OCI-LY1 (cell line): ENCODE data around the gene NPR1.
"Not testable (repeated sequence)": the region's sequence is repeated elsewhere in the genome, so short reads cannot be mapped to it uniquely, and the experiment has no call there.

Experiments used
- H2AFZ ChIP-seq: fragments of 200-600 bp; sonication (generic), shearing (Covaris generic); 2 replicates; pipeline ENCODE4 v1.6.0; 2014; ENCODE audit warnings: antibody characterized with exemption, mild to moderate bottlenecking, low read length
- H3F3A ChIP-seq: fragments of 200-600 bp; sonication (generic), shearing (Covaris generic); 2 replicates; pipeline ENCODE4 v1.6.0; 2014; ENCODE audit warnings: mild to moderate bottlenecking, antibody characterized with exemption, low read length, moderate library complexity; ENCODE audit not compliant: insufficient read depth
- H3K27ac ChIP-seq: fragments of 200-600 bp; sonication (generic); 2 replicates; pipeline ENCODE4 v1.5.1; 2014; ENCODE audit warnings: low read length, mixed run types, mild to moderate bottlenecking, low read depth; ENCODE audit not compliant: poor library complexity, severe bottlenecking
- H3K27me3 ChIP-seq: fragments of 200-600 bp; sonication (generic); 2 replicates; pipeline ENCODE4 v1.6.0; 2014; ENCODE audit warnings: antibody characterized with exemption, mild to moderate bottlenecking, low read length, moderate library complexity; ENCODE audit not compliant: insufficient read depth
- H3K36me3 ChIP-seq: fragments of 200-600 bp; sonication (generic); 2 replicates; pipeline ENCODE4 v1.6.1; 2014; ENCODE audit warnings: mild to moderate bottlenecking, antibody characterized with exemption, low read length, moderate library complexity, mixed read lengths; ENCODE audit not compliant: insufficient read depth
- H3K4me1 ChIP-seq: fragments of 200-600 bp; sonication (generic); 2 replicates; pipeline ENCODE4 v1.5.1; 2014; ENCODE audit warnings: mild to moderate bottlenecking, low read length, moderate library complexity; ENCODE audit not compliant: insufficient read depth, severe bottlenecking
- H3K4me2 ChIP-seq: fragments of 200-600 bp; sonication (generic), shearing (Covaris generic); 2 replicates; pipeline ENCODE4 v1.6.1; 2014; ENCODE audit warnings: low read length
- H3K4me3 ChIP-seq: fragments of 200-600 bp; sonication (generic); 2 replicates; pipeline ENCODE4 v1.5.1; 2014; ENCODE audit warnings: low read length, low read depth, mild to moderate bottlenecking, mixed read lengths; ENCODE audit not compliant: poor library complexity, severe bottlenecking
- H3K79me2 ChIP-seq: fragments of 200-600 bp; shearing (Covaris generic); 2 replicates; pipeline ENCODE4 v1.6.1; 2016; ENCODE audit warnings: mixed run types, low read length, mixed read lengths; ENCODE audit not compliant: insufficient read depth
- H3K9ac ChIP-seq: fragments of 200-600 bp; sonication (generic), shearing (Covaris generic); 2 replicates; pipeline ENCODE4 v1.6.1; 2014; ENCODE audit warnings: mild to moderate bottlenecking, low read length, mixed read lengths
- H3K9me2 ChIP-seq: fragments of 200-600 bp; sonication (generic), shearing (Covaris generic); 2 replicates; pipeline ENCODE4 v1.6.1; 2014; ENCODE audit warnings: low read depth, mild to moderate bottlenecking, low read length, mixed read lengths
- H3K9me3 ChIP-seq: fragments of 200-600 bp; shearing (Covaris generic); 2 replicates; pipeline ENCODE4 v1.6.1; 2014; ENCODE audit warnings: low read length, mixed read lengths
- H4K20me1 ChIP-seq: fragments of 200-600 bp; sonication (generic), shearing (Covaris generic); 2 replicates; pipeline ENCODE4 v1.6.0; 2016; ENCODE audit warnings: mild to moderate bottlenecking, low read length; ENCODE audit not compliant: insufficient read depth
- CTCF ChIP-seq: fragments of 200-600 bp; sonication (generic), shearing (Covaris generic); IDR thresholded peaks from 2 replicates; pipeline ENCODE4 v1.5.1; 2017; ENCODE audit warnings: mild to moderate bottlenecking, antibody characterized with exemption, low read length, moderate library complexity, mixed read lengths
- EZH2 ChIP-seq: fragments of 200-600 bp; sonication (generic), shearing (Covaris generic); IDR thresholded peaks from 2 replicates; pipeline ENCODE4 v1.8.0; 2017; ENCODE audit warnings: borderline replicate concordance, mixed run types, mild to moderate bottlenecking, antibody characterized with exemption, low read length, moderate library complexity, mixed read lengths

NPR1 gene

GRCh38 chr1:153705484-153705883 is 27.0 kb downstream of the NPR1 start:
- TF ChIP-seq EZH2 (no peak), CTCF (no peak)
- H3F3A ChIP-seq, result no peaks in the 10 kb centered on the region
- H3K4me1 ChIP-seq, result no peaks in the 10 kb centered on the region
- H4K20me1 ChIP-seq, result no peaks in the 10 kb centered on the region
- no peaks in the 10 kb centered on the region for H3K9me3 ChIP-seq
- H3K27ac ChIP-seq, result no peak overlapping the region
- no peak overlapping the region for H3K9ac ChIP-seq
- no peak overlapping the region for H3K4me2 ChIP-seq
- no peak overlapping the region for H3K4me3 ChIP-seq
- no peak overlapping the region for H2AFZ ChIP-seq
- no peaks in the 10 kb centered on the region for H3K79me2 ChIP-seq
- H3K9me2 ChIP-seq, result no peaks in the 10 kb centered on the region
- H3K36me3 ChIP-seq, result no peaks in the 10 kb centered on the region
- no peaks in the 10 kb centered on the region for H3K27me3 ChIP-seq

GRCh38 chr1:153711026-153711425 is 32.5 kb downstream of the NPR1 start:
- no peaks in the 10 kb centered on the region for H3K27me3 ChIP-seq
- H3K4me1 ChIP-seq, result peaks cover 8% of the 10 kb centered on the region
- no peaks in the 10 kb centered on the region for H3K9me3 ChIP-seq
- peak overlapping the region; percentile 38; the same call in 1 of the 2 replicates for H3K4me2 ChIP-seq
- H3K9ac ChIP-seq, result no peak overlapping the region
- H3K36me3 ChIP-seq, result no peaks in the 10 kb centered on the region
- H3K27ac ChIP-seq, result no peak overlapping the region
- no peaks in the 10 kb centered on the region for H3K79me2 ChIP-seq
- no peaks in the 10 kb centered on the region for H4K20me1 ChIP-seq
- H3K4me3 ChIP-seq, result no peak overlapping the region
- TF ChIP-seq CTCF (no peak), EZH2 (no peak)
- H2AFZ ChIP-seq, result no peak overlapping the region
- H3F3A ChIP-seq, result no peaks in the 10 kb centered on the region; the same call in 1 of the 2 replicates
- no peaks in the 10 kb centered on the region for H3K9me2 ChIP-seq

GRCh38 chr1:153716211-153716610 is 37.7 kb downstream of the NPR1 start:
- H3K9me3 ChIP-seq, H3K36me3 ChIP-seq, H3K79me2 ChIP-seq, H2AFZ ChIP-seq, H3K9me2 ChIP-seq, H3K4me3 ChIP-seq, H3F3A ChIP-seq, H3K27me3 ChIP-seq, H3K27ac ChIP-seq, H4K20me1 ChIP-seq, H3K9ac ChIP-seq, H3K4me2 ChIP-seq, H3K4me1 ChIP-seq: not testable (repeated sequence)

- H3K9me2 ChIP-seq, result no peaks in the 10 kb centered on the region
- H3K9me3 ChIP-seq, result no peaks in the 10 kb centered on the region
- no peak overlapping the region for H3K27ac ChIP-seq
- no peak overlapping the region for H3K4me3 ChIP-seq
- no peaks in the 10 kb centered on the region for H3K4me1 ChIP-seq
- no peak overlapping the region for H3K9ac ChIP-seq
- H2AFZ ChIP-seq, result no peak overlapping the region
- H4K20me1 ChIP-seq, result no peaks in the 10 kb centered on the region
- H3K27me3 ChIP-seq, result no peaks in the 10 kb centered on the region
- H3F3A ChIP-seq, result no peaks in the 10 kb centered on the region
- H3K36me3 ChIP-seq, result no peaks in the 10 kb centered on the region
- no peak overlapping the region for H3K4me2 ChIP-seq
- no peak for TF ChIP-seq EZH2
- no peak for TF ChIP-seq CTCF
- no peaks in the 10 kb centered on the region for H3K79me2 ChIP-seq
Observed at GRCh38 chr1:153717330-153717729, 38.8 kb downstream of the NPR1 start.
